Measurements from ENCODE around the gene NCKAP5. TPM values are rescaled to one million over a fixed set of nuclear protein-coding genes. Genes with fewer than 3 reads are reported as not detected.
A peak's percentile ranks its signal among the peaks of the same experiment; 100 is the strongest.

NCKAP5 gene
- total RNA-seq, 1 experiment from 2014 or later = not detected

- no peak overlapping the region for H3K4me3 Mint-ChIP-seq (ENCODE audit: unreplicated experiment)
- no peaks in the 10 kb centered on the region for H3K4me1 Mint-ChIP-seq (ENCODE audit: insufficient read depth, unreplicated experiment)
- intact Hi-C loops (cut with micrococcal nuclease) = no loop called here
- TF ChIP-seq CTCF (IDR thresholded peaks at IDR 0.05; ENCODE audit: unreplicated experiment) = no peak
- peaks cover 26% of the 10 kb centered on the region for H3K9me3 Mint-ChIP-seq (ENCODE audit: unreplicated experiment)
- no peak overlapping the region for H3K27ac Mint-ChIP-seq (ENCODE audit: low read depth, unreplicated experiment)
- no peaks in the 10 kb centered on the region for H3K36me3 Mint-ChIP-seq (ENCODE audit: insufficient read depth, unreplicated experiment)
- DNase-seq (ENCODE audit: unreplicated experiment) = peak; percentile 4
- H3K27me3 Mint-ChIP-seq (ENCODE audit: insufficient read depth, unreplicated experiment) = no peaks in the 10 kb centered on the region
- no TSS peak for BruUV-seq (replicated peaks)
- POLR2A ChIA-PET = no interaction called here
- CTCF ChIA-PET = interaction anchor here (0.9 kb wide), 1 partner anchor 9 kb away, joined by 4 read pairs; no protein-coding TSS in a partner anchor
Measured at GRCh38 chr2:132860220-132860619, 708.0 kb downstream of the NCKAP5 start.

- POLR2A ChIA-PET = interaction anchor here (0.7 kb wide), 1 partner anchor 85 kb away, joined by 3 read pairs; no protein-coding TSS in a partner anchor
- CTCF ChIA-PET = interaction anchor here (0.9 kb wide), 1 partner anchor 8 kb away, joined by 4 read pairs; no protein-coding TSS in a partner anchor
- no peak for TF ChIP-seq CTCF (IDR thresholded peaks at IDR 0.05; ENCODE audit: unreplicated experiment)
- H3K4me1 Mint-ChIP-seq (ENCODE audit: insufficient read depth, unreplicated experiment) = no peaks in the 10 kb centered on the region
- DNase-seq (ENCODE audit: unreplicated experiment) = no peak
- no peaks in the 10 kb centered on the region for H3K27me3 Mint-ChIP-seq (ENCODE audit: insufficient read depth, unreplicated experiment)
- H3K27ac Mint-ChIP-seq (ENCODE audit: low read depth, unreplicated experiment) = no peak overlapping the region
- no peak overlapping the region for H3K4me3 Mint-ChIP-seq (ENCODE audit: unreplicated experiment)
- H3K36me3 Mint-ChIP-seq (ENCODE audit: insufficient read depth, unreplicated experiment) = no peaks in the 10 kb centered on the region
- no TSS peak for BruUV-seq (replicated peaks)
- intact Hi-C loops (cut with micrococcal nuclease) = no loop called here
- peaks cover 26% of the 10 kb centered on the region for H3K9me3 Mint-ChIP-seq (ENCODE audit: unreplicated experiment)
Measured at GRCh38 chr2:132859590-132859989, 708.7 kb downstream of the NCKAP5 start.

GRCh38 chr2:132857319-132857718, 710.9 kb downstream of the NCKAP5 start:
- intact Hi-C loops (cut with micrococcal nuclease) = no loop called here
- Mint-ChIP-seq H3K36me3 (ENCODE audit: insufficient read depth, unreplicated experiment) (no peaks in the 10 kb centered on the region), H3K27me3 (ENCODE audit: insufficient read depth, unreplicated experiment) (no peaks in the 10 kb centered on the region), H3K4me1 (ENCODE audit: insufficient read depth, unreplicated experiment) (no peaks in the 10 kb centered on the region), H3K4me3 (ENCODE audit: unreplicated experiment) (no peak overlapping the region), H3K9me3 (ENCODE audit: unreplicated experiment) (peaks cover 19% of the 10 kb centered on the region), H3K27ac (ENCODE audit: low read depth, unreplicated experiment) (no peak overlapping the region)
- no TSS peak for BruUV-seq (replicated peaks)
- ChIA-PET CTCF (interaction anchor here (0.5 kb wide), 1 partner anchor 335 kb away, joined by 3 read pairs; no protein-coding TSS in a partner anchor), POLR2A (interaction anchor here (0.6 kb wide), 1 partner anchor 35 kb away, joined by 4 read pairs; no protein-coding TSS in a partner anchor)
- TF ChIP-seq CTCF (IDR thresholded peaks at IDR 0.05; ENCODE audit: unreplicated experiment) = no peak
- DNase-seq (ENCODE audit: unreplicated experiment) = no peak

- H3K4me1 Mint-ChIP-seq (ENCODE audit: insufficient read depth, unreplicated experiment) = no peaks in the 10 kb centered on the region
- intact Hi-C loops (cut with micrococcal nuclease) = loop anchor here (5.0 kb wide), 1 partner anchor 303 kb away; no protein-coding TSS in a partner anchor
- H3K36me3 Mint-ChIP-seq (ENCODE audit: insufficient read depth, unreplicated experiment) = no peaks in the 10 kb centered on the region
- H3K4me3 Mint-ChIP-seq (ENCODE audit: unreplicated experiment) = no peak overlapping the region
- no peak for TF ChIP-seq CTCF (IDR thresholded peaks at IDR 0.05; ENCODE audit: unreplicated experiment)
- H3K27me3 Mint-ChIP-seq (ENCODE audit: insufficient read depth, unreplicated experiment) = no peaks in the 10 kb centered on the region
- CTCF ChIA-PET = interaction anchor here (0.7 to 1.5 kb wide), 4 partner anchors 8 to 35 kb away, joined by 3 to 4 read pairs (median 4); no protein-coding TSS in a partner anchor
- POLR2A ChIA-PET = no interaction called here
- no peak for DNase-seq (ENCODE audit: unreplicated experiment)
- H3K27ac Mint-ChIP-seq (ENCODE audit: low read depth, unreplicated experiment) = no peak overlapping the region
- H3K9me3 Mint-ChIP-seq (ENCODE audit: unreplicated experiment) = peaks cover 2% of the 10 kb centered on the region
- no TSS peak for BruUV-seq (replicated peaks)
Measured at GRCh38 chr2:132850688-132851087, 717.6 kb downstream of the NCKAP5 start.

Data from MCF 10A (cell line).